Limb (tissue), 2 donors: ENCODE data around the gene GPATCH4.
"Not testable (repeated sequence)": the region's sequence is repeated elsewhere in the genome, so short reads cannot be mapped to it uniquely, and the experiment has no call there.

Source experiments
- DNase-seq, 2 donors: peaks; one replicate each; pipeline ENCODE4 v3.0.0-alpha.2; 2016; ENCODE audit errors: extremely low spot score in 2 of 2

The GPATCH4 gene

DNA sequence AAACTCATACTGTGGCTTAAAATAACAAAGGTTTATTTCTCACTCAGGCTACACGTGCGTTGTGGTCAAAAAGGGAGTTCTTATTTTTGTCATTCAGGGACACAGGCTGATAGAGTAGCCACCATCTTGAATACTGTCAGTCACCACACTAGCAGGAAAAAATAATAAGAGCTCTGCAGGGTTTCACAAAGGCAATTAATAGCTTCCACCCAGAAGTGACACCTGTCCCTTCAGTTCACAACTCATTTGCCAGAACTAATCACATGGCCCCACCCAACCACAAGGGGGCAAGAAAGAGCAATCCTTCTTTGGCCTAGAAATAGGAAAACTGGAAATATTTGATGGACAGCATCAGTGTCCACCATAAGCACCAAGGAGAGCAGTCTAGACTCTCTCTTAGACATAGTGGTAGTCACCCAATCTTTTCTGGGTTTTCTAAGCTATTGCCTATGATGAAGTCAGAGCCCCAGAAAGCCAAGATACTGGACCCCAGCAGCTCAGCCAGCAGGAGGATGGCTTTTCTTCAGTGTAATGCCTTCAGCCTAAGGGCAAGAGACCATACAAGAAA lies 26.1 kb upstream of the GPATCH4 start:
- DNase-seq: no peak

DNA sequence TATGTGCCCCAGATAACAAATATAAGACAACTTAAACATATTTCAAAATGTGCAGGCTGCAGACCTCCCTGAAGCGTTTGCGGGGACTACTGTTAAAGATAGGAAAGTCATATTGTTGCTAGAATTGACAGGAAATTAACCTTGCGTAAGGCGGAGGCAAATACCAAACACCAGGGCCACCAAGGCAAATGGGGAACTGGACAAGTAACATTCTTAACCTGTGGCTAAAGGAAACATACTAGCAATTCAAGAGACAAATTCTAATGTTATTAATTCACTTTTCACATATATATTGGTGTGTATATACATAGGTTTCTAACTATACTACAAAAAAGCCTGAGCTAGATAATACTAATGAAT lies 24.8 kb upstream of the GPATCH4 start:
- DNase-seq: no peak

DNA sequence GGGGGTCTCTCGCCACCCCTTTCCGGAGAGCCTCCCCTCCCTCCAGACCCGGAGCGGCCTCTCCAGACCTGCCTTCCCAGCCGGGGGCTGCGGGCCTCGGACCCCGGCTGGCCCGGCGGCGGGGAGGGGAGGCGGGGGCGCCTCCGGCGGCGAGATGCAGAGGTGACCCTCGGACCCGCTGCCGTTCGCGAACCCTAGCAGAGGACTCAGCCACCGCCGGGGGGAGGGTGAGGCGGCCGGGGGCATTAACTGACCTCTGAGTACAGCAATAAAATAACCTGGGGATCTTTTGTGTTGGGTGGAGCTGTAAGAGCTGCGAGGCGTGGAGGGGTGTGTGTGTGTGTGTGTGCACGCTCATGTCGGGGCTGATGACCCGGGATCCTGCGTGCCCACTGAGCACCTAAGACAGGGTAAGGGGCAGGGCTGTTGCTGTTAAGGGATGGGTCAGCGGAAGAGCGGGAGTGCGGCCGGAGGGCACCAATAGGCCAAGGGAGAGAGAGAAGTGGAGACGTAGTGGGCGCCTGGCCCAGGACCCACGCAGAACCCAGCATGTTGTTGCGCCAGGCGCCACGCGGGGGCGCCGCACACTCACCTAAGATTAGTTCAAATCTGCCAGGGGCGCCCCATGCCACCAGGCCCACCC lies 24.3 kb upstream of the GPATCH4 start:
- DNase-seq: peak; percentile 27 to 84

DNA sequence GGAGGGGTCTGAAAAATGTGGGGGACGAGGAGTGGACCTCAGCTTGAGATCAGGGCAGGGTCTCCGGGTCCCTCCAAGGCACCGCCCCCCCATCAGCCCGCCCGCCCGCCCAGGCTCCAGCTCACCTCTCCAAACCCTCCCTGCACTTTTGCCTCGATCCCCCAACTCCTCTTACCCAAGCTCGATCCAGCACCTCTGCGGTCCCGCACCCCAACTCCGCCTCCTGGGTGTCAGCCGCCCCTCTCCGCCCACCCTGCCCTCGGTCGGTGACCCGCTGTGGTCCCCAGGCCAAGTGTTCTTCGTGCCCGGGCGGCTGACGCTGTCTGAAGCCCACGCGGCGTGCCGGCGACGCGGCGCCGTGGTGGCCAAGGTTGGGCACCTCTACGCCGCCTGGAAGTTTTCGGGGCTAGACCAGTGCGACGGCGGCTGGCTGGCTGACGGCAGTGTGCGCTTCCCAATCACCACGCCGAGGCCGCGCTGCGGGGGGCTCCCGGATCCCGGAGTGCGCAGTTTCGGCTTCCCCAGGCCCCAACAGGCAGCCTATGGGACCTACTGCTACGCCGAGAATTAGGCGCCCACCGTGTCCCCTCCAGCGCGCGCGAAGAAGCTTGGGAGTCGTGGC lies 23.6 kb upstream of the GPATCH4 start:
- peak in 1 of 2 donors; percentile 50 for DNase-seq

DNA sequence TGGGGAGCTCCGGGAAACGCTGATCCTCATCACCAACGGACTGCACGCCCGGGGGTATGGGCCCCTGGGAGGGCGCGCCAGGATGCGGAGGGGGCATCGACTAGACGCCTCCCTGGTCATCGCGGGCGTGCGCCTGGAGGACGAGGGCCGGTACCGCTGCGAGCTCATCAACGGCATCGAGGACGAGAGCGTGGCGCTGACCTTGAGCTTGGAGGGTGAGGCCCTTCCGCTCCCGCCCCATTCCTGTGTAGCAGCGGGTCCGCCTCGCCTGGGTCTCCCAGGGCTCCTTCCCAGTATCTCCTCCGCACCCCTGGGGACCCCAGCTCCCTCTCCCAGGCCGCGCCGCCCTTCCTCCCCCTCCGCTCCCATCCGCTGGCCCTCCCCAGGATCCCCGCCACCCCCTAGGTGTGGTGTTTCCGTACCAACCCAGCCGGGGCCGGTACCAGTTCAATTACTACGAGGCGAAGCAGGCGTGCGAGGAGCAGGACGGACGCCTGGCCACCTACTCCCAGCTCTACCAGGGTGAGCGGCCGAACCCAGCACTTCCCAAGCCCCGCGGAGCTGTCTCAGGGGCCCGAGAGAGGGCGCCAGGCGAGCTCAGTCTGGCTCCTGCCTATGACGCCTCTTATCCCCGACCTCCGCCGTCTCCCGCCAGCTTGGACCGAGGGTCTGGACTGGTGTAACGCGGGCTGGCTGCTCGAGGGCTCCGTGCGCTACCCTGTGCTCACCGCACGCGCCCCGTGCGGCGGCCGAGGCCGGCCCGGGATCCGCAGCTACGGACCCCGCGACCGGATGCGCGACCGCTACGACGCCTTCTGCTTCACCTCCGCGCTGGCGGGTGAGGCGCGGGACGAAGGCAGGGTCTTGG lies 22.9 kb upstream of the GPATCH4 start:
- peak in 1 of 2 donors; percentile 67 for DNase-seq

DNA sequence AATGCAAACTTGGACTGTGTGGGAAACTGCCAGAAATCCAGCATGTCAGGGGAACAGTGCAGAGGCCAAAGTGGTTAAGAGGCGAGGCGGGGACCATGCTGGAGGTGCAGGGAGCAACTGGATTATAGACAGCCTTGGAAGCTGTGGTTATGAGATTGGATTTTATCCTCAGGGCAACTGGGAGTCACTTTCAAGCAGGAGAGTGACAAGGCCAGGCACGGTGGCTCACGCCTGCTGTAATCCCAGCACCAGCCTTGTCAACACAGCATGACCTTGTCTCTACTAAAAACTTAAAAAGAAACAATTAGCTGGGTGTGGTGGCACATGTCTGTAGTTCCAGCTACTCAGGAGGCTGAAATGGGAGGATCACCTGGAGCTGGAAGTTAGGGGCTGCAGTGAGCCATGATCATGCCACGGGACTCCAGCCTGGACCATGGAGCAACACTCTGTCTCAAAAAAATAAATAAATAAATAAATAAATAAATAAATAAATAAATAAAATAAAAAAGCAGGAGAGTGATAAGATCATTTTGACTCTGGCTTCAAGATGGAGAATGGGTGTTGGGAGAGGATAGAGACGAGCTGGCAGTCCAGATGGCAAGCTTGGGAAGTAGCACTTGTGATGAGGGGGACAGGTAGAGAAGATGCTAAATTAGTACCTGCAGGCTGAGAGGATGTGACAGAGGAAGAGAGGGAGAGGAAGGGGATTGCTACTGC lies 21.5 kb upstream of the GPATCH4 start:
- no peak for DNase-seq

DNA sequence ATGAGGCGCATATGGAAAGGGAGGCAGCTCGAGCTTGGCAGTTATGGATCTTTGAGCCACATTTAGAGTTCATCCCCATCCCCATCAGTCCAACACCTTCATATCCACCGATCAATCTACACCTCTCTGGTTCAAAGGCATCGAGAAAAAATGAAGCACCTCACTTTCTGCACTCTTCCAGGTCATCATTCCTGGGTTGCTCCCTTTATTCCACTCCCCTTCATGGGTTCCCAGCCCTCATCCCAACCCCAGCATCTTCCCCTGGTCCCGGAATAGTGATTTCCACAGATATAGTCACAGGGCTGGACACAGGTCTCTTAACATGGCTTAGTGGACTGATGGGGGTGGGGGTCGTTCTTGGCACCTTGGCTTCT lies 18.3 kb upstream of the GPATCH4 start:
- DNase-seq: no peak

DNA sequence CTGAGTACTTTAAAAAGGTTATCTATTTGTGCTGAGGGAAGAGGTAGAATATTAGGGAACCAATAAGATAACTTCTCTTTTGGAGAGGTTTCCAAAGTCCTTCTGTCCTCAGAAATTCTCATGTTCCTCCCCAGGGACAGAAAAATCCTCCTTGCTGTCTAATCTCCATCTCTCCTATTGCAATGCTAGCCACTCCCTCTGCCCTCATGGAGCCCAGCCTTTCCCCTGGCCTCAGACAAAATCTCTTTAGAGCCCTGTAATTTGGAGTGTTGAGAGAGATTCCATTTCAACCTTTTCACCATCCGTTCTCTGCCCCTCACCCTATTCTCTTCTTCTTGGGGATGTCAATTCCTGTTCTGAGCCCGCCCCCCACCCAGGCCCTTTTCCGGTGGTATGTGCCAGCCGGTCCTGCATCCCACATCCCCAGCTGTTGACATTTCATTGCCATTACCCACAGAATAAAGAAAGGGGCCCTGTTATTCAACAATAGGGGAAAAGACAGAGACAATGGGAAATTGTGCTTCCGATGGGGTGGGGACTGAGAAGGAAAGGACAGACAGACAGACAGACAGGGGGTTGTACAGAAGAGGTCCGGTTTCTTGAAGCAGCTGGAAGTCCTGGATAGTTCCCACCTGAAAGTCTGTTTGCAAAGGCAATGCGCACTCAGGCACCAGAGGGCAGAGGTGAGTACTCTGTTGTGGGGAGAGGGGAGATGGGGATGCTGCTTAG lies 17.7 kb upstream of the GPATCH4 start, which contains the start of gene HAPLN2:
TSS of gene HAPLN2 (plus strand) at position 563 of the 729 bp plus-strand sequence. CDS start 4,076 bp downstream, outside the sequence.
- DNase-seq: no peak

DNA sequence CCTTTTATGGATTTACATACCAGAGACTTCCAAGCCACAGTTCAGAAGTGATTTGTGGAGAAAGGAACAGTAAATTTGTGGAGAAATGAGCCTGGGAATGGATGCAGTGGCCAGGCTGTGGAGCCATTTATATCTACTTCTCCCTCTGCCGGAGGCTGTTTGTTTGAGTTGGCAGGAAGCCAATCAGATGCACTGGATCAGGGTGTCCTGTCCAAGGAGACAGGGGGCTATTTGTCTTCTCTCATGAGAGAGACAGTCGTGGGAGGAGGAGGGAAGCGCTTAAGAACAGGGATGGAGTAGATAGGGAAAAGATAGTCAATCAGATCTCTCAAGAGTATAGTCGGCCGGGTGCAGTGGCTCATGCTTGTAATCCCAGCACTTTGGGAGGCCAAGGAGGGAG lies 15.2 kb upstream of the GPATCH4 start:
- DNase-seq: no peak

DNA sequence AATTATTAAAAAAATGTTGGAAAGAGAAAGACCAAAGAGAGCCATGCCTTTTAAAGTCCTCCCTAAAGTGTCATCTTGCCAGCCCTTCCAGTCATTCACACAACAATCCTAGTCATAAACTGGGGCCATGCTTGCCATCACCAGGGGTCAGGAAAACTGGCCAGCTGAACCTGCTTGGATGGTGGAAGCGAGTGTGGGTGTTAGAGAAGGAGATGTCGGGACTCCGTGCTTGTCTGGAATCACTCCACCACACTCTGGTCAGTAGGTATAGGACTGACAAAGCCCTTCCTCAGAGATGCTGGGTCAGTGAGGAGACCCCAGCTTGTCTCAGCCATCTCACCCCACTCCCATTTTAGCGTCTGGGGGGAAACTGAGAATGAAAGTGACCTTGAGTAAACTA lies 14.7 kb upstream of the GPATCH4 start:
- no peak for DNase-seq

DNA sequence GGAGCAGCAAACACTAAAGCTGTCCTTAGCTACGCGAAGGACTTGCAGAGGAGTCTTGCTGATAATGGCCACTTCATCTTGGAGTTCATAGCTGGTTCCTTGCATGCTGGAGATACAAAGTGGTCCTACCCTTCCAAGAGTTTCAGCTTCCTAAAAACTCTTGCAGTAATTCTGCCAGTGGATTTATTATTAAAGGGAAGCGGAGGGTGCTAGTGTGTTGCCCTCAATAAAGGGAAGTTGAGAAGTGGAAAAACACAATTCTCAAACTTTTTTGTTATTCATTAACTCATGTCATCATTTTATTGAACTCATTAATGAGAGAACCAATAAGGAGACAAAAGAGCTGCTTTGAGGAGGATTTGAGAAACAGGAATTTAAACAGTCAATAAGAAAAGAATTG lies 11.4 kb upstream of the GPATCH4 start:
- no peak for DNase-seq

DNA sequence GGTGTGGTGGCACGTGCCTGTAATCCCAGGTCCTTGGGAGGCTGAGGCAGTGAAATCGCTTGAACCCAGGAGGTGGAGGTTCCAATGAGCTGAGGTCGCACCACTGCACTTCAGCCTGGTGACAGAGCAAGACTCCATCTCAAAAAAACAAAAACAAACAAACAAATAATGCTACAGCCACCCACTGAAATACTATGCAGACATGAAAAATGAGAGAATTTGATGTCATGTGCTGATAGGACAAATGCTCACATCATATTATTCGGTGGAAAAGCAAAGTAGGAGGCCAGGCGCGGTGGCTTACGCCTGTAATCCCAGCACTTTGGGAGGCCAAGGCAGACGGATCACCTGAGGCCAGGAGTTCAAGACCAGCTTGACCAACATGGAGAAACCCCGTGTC lies 8.8 kb upstream of the GPATCH4 start:
- DNase-seq: not testable (repeated sequence)

DNA sequence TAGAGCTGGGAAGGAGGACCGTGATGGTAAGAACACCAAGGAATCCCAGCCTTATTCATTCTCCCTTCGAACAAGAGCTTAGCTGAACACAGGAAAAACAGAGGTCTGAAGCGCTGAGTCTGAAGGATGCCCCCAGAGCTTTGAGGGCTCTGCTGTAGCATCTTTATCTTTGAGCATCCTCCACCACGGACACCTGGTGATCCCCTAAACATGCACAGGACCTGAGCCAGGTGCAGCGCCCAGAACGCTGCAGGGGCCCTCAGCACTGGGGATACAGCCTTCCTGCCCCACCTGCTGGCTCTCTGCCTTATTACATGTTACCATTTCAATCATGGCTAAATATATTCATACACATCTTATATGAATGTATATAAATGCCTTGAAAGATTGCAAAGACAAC lies 7.7 kb upstream of the GPATCH4 start:
- DNase-seq: peak in 1 of 2 donors; percentile 48

DNA sequence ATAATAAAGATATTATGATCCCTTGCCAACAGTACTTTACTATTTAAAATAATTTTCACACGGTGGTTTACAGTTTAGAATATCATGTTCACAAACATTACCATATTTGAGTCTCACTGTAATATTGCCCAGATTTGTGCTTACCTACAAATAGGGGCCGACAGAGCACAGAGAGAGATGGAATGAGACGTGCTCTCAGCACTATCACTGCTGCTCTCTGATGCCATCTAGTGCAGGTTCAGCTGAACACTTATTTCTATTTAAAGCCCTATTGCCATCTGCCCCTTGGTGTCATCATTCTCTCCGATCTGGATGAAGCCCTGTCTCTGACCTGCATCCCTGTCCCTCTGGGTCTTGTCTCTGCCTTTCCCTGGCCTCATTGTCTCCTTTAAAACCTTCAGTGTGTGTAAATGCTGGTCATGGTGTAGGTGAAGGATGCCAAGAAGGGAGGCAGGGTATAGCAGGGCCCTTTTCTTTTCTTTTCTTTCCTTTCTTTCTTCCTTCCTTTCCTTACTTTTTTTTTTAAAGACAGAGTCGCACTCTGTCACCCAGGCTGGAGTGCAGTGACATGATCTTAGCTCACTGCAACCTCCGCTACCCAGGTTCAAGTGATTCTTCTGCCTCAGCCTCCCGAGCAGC lies 6.9 kb upstream of the GPATCH4 start:
- peak; percentile 53 to 79 for DNase-seq

DNA sequence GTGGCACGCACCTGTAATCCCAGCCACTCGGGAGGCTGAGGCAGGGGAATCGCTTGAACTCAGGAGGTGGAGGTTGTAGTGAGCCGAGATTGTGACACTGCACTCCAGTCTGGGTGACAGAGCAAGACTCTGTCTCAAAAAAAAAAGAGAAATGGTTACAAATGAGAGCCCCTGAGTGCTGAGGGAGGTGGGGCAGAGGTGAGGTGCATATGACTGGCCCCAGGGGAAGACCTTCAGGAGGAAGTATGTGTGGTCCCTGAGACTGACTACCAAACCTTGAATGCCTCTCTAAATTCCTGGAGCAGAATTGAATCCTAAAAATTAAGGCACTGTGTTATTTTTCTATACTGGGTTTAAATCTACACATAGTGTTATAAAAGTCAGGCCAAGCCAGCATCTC lies 6.1 kb upstream of the GPATCH4 start:
- not testable (repeated sequence) for DNase-seq

DNA sequence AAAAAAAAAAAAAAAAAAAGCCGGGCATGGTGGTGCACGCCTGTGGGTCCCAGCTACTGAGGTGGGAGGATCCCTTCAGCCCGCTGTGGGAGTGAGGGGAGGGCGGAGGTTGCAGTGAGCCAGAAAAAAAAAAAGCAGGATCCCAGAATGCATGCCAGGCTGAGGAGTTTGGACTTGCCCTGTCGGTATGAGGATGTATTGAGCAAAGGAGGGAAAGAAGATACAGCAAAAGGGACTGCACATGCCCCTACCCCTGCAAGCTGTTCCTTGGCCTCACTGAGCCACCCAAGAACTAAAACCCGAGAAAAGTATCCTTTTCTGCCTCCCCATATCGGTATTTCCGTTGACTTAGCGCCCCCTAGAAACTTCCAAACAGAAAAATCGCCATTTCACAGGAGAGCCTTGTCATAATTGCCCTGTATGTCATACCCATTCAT lies 1.3 kb upstream of the GPATCH4 start:
- no peak for DNase-seq

DNA sequence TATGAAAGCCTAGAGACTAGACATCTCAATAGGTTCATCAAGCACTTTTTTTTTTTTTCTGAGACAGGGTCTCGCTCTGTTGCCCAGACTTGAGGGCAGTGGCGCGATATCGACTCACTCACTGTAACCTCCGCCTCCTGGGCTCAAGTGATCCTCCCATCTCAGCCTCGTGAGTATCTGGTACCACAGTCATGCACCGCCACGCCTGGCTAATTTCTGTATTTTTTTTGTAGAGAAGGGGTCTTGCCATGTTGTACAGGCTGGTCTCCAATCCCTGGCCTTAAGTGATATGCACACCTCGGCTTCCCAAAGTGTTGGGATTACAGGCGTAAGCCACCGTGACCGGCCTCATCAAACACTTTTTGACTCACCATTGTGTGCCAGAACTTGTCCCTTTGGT lies 613 bp upstream of the GPATCH4 start:
- no peak for DNase-seq

DNA sequence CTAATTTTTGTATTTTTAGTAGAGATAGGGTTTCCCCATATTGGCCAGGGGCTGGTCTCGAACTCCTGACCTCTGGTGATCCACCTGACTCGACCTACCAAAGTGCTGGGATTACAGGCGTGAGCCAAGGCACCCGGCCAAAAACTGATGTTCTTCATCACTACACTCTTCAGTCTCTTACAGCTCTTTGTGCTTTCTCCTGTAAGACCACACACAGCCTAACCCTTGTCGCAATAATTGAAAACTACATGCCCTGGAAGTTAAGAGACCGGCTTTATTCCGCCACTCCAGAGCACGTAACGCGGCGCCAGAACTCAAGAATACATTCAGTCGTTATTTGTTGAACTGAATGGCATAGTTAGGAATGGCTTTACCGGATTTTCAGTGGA lies 552 bp downstream of the GPATCH4 start:
- no peak for DNase-seq

DNA sequence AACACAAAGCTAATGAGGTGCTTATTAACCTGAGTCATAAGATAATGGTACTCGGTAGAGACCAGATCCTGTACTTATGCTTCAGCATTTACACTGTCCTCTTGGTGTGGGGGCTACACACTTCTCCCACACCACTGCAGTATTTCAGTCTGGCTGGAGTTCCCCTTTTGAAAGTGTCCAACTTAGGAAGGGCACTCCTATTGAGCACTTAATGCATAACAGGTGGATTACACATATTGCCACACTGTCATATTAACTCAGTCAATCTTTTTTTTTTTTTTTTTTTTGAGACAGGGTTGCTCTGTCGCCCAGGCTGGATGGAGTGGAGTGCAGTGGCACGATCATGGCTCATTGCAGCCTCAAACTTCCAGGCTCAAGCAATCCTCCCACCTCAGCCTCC lies 1.5 kb downstream of the GPATCH4 start:
- no peak for DNase-seq

DNA sequence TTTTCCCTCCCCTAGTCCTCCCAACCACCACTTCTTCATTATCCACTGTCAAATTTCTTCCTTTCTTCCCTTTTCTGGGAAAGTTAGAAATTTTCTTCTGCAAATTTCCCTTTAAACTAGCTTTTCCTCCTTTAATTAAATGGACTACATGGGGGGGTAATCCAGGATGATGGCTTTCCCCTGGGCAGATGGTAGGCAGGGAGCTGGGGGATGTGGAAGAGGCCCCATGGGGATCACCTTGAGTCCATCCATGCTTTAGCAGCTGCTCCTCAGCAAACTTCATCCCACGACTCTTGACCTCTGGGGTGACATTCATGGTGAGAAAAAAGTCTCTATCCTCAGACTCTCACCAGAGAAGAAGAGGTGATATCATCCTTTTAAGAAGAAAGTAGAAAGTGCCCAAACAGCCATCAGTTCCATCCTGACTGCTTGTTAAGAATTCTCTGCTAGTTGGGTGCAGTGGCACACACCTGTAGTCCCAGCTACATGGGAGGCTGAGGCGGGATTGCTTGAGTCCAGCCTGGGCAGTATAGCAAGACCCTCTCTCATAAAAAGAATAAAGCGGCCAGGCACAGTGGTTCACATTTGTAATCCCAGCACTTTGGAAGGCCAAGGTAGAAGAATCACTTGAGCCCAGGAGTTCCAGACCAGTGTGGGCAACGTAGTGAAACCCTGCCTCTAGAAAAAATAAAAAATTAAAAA lies 2.4 kb downstream of the GPATCH4 start:
- no peak for DNase-seq
